Esophagus (tissue), 2 donors: Measurements from ENCODE around the gene VPS37B. TPM values are rescaled to one million over a fixed set of nuclear protein-coding genes. Genes with fewer than 3 reads are reported as not detected.
"Not testable (repeated sequence)": the region's sequence is repeated elsewhere in the genome, so short reads cannot be mapped to it uniquely, and the experiment has no call there.

Experiments used
- H3K27ac ChIP-seq, 2 donors: one replicate each; pipeline ENCODE4 v1.5.1; 2013; ENCODE audit warnings: low read depth in 2 of 2, mild to moderate bottlenecking in 2 of 2, inconsistent platforms in 1 of 2, low read length in 1 of 2, moderate library complexity in 1 of 2
- H3K27me3 ChIP-seq, 2 donors: one replicate each; pipeline ENCODE4 v1.6.1; 2013; ENCODE audit warnings: low read length in 2 of 2, control low read depth in 1 of 2, mild to moderate bottlenecking in 1 of 2; ENCODE audit not compliant: insufficient read depth in 2 of 2, control insufficient read depth in 1 of 2
- H3K36me3 ChIP-seq, 2 donors: one replicate each; pipeline ENCODE4 v1.6.1; 2013; ENCODE audit warnings: low read length in 1 of 2; ENCODE audit not compliant: control insufficient read depth in 2 of 2, insufficient read depth in 2 of 2
- H3K4me1 ChIP-seq, 2 donors: one replicate each; pipeline ENCODE4 v1.6.1; 2013; ENCODE audit warnings: low read length in 1 of 2; ENCODE audit not compliant: control insufficient read depth in 2 of 2, insufficient read depth in 2 of 2
- H3K4me3 ChIP-seq, 2 donors: one replicate each; pipeline ENCODE4 v1.5.1; 2013; ENCODE audit warnings: low read length in 2 of 2, mild to moderate bottlenecking in 2 of 2, low read depth in 1 of 2, moderate library complexity in 1 of 2
- H3K9me3 ChIP-seq, 2 donors: one replicate each; pipeline ENCODE4 v1.6.1; 2013; ENCODE audit warnings: mild to moderate bottlenecking in 2 of 2, low read depth in 1 of 2, low read length in 1 of 2, moderate library complexity in 1 of 2; ENCODE audit not compliant: control insufficient read depth in 2 of 2, insufficient read depth in 1 of 2
- WGBS, 2 donors: extraction: QIAGEN DNeasy Blood & Tissue Kit; methylation state at CpG; one replicate each; pipeline ENCODE4 v1.1.7; 2013; 5-methylcytosine and 5-hydroxymethylcytosine counted together
- polyA plus RNA-seq, 2 donors: library from polyadenylated mRNA; stranded (reverse); fragments of 200-250 nt; gene quantifications; one replicate each; pipeline ENCODE4 v1.2.3, GENCODE V29; 2013
- donor health status: healthy with polysubstance abuse.
- donor health status: Bipolar disorder and iron deficiency.

The VPS37B gene
- polyA plus RNA-seq, 2 donors = 50.2 to 81.4 TPM

- WGBS, 2 donors = 58 to 62% methylated on average over 12 of the region's 12 CpGs
- H3K9me3 ChIP-seq = no peaks in the 10 kb centered on the region
- H3K4me1 ChIP-seq = no peaks in the 10 kb centered on the region
- no peaks in the 10 kb centered on the region for H3K27me3 ChIP-seq
- H3K27ac ChIP-seq = no peak overlapping the region
- H3K36me3 ChIP-seq = no peaks in the 10 kb centered on the region
- no peak overlapping the region for H3K4me3 ChIP-seq
Observed at GRCh38 chr12:122909442-122910288, 13.7 kb upstream of the VPS37B start.

GRCh38 chr12:122908915-122909314 lies 13.0 kb upstream of the VPS37B start:
- Histone ChIP-seq H3K4me1 (no peaks in the 10 kb centered on the region), H3K4me3 (no peak overlapping the region), H3K9me3 (no peaks in the 10 kb centered on the region), H3K36me3 (no peaks in the 10 kb centered on the region), H3K27me3 (no peaks in the 10 kb centered on the region), H3K27ac (no peak overlapping the region)
- WGBS, 2 donors = 74 to 86% methylated on average over 6 of the region's 6 CpGs

GRCh38 chr12:122905258-122905657 lies 9.3 kb upstream of the VPS37B start:
- not testable (repeated sequence) for H3K27ac ChIP-seq, H3K4me3 ChIP-seq, H3K36me3 ChIP-seq, H3K27me3 ChIP-seq, H3K9me3 ChIP-seq, H3K4me1 ChIP-seq
- WGBS, 2 donors = 93 to 96% methylated on average over 5 of the region's 5 CpGs

- H3K27ac ChIP-seq = no peak overlapping the region
Observed at GRCh38 chr12:122903693-122904034, 7.7 kb upstream of the VPS37B start.

GRCh38 chr12:122902854-122903692 lies 7.1 kb upstream of the VPS37B start:
- no peak overlapping the region for H3K27ac ChIP-seq

More at GRCh38 chr12:122903693-122904034, 7.7 kb upstream of the VPS37B start:
- Histone ChIP-seq H3K9me3 (no peaks in the 10 kb centered on the region), H3K4me1 (no peaks in the 10 kb centered on the region), H3K36me3 (no peaks in the 10 kb centered on the region), H3K27me3 (no peaks in the 10 kb centered on the region), H3K4me3 (no peak overlapping the region)
- 68 to 76% methylated on average over 7 of the region's 7 CpGs for WGBS, 2 donors

GRCh38 chr12:122899887-122900286 lies 4.0 kb upstream of the VPS37B start:
- Histone ChIP-seq H3K27me3 (no peaks in the 10 kb centered on the region), H3K36me3 (no peaks in the 10 kb centered on the region), H3K4me3 (no peak overlapping the region), H3K4me1 (no peaks in the 10 kb centered on the region), H3K9me3 (no peaks in the 10 kb centered on the region), H3K27ac (peak overlapping the region in 1 of 2 donors; percentile 45)
- 95 to 98% methylated on average over 6 of the region's 6 CpGs for WGBS, 2 donors

More at GRCh38 chr12:122902854-122903692, 7.1 kb upstream of the VPS37B start:
- 42 to 53% methylated on average over 10 of the region's 10 CpGs for WGBS, 2 donors
- Histone ChIP-seq H3K27me3 (no peaks in the 10 kb centered on the region), H3K4me3 (no peak overlapping the region), H3K36me3 (no peaks in the 10 kb centered on the region), H3K4me1 (no peaks in the 10 kb centered on the region), H3K9me3 (no peaks in the 10 kb centered on the region)

GRCh38 chr12:122896662-122897061 lies 738 bp upstream of the VPS37B start:
- Histone ChIP-seq H3K9me3 (no peaks in the 10 kb centered on the region), H3K27me3 (no peaks in the 10 kb centered on the region), H3K4me3 (no peak overlapping the region), H3K4me1 (peaks cover 0 to 2% of the 10 kb centered on the region in 2 donors), H3K27ac (peak overlapping the region; percentile 23 to 56), H3K36me3 (no peaks in the 10 kb centered on the region)
- WGBS, 2 donors = 94% methylated on average over 7 of the region's 7 CpGs

GRCh38 chr12:122895320-122895703 lies 612 bp downstream of the VPS37B start:
- Histone ChIP-seq H3K4me3 (peak overlapping the region; percentile 74 to 85), H3K27me3 (no peaks in the 10 kb centered on the region), H3K36me3 (no peaks in the 10 kb centered on the region), H3K27ac (peak overlapping the region; percentile 89 to 95), H3K9me3 (no peaks in the 10 kb centered on the region), H3K4me1 (peaks cover 0 to 2% of the 10 kb centered on the region in 2 donors)
- 6 to 9% methylated on average over 9 of the region's 9 CpGs for WGBS, 2 donors

GRCh38 chr12:122894193-122895121 lies 1.5 kb downstream of the VPS37B start:
- Histone ChIP-seq H3K4me3 (peak overlapping the region; percentile 74 to 85), H3K4me1 (peaks cover 0 to 5% of the 10 kb centered on the region in 2 donors), H3K36me3 (no peaks in the 10 kb centered on the region), H3K9me3 (no peaks in the 10 kb centered on the region), H3K27ac (peak overlapping the region; percentile 89 to 95), H3K27me3 (no peaks in the 10 kb centered on the region)
- WGBS, 2 donors = 24 to 30% methylated on average over 15 of the region's 15 CpGs
